ENCODE results near the gene MADCAM1. TPM values are rescaled to one million over a fixed set of nuclear protein-coding genes. Genes with fewer than 3 reads are reported as not detected.
"Not testable (repeated sequence)": the region's sequence is repeated elsewhere in the genome, so short reads cannot be mapped to it uniquely, and the experiment has no call there.

The MADCAM1 gene
- polyA plus RNA-seq (2013, experiment 1 of 2) = 0.45 TPM
- polyA plus RNA-seq (2013, experiment 2 of 2) = 0.57 TPM

DNA sequence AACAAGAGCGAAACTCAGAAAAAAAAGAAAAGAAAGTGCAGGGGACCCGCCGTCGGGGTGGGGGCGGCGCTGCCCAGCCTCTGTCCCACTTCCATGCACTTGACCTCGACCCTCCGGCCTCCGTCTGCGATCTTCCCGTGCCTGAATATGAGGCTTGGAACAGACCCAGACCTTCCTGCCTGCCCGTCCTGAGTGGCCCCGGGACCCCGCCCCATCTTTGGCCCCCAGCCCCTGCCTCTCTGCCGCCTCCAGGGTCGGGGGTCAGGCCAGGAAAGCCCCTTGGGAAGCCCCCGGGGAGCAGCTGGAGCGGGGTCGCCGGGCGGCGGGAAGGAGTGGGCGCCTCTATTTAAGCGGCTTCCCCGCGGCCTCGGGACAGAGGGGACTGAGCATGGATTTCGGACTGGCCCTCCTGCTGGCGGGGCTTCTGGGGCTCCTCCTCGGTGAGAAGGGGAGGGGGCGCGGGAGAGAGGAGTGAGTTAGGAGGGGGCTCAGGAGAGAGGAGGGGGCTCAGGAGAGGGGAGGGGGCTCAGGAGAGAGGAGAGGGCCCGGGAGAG, at the start of gene MADCAM1:
Gene MADCAM1 (plus strand): TSS at position 375 of the 554 bp plus-strand sequence. CDS start 14 bp downstream, at position 389.
- Histone ChIP-seq H3K9me3 (ENCODE audit: insufficient read depth, low read depth, low read length) (no peaks in the 10 kb centered on the region), H3K36me3 (ENCODE audit: insufficient read depth, low read length) (no peaks in the 10 kb centered on the region), H3K27ac (ENCODE audit: low read depth, low read length) (no peak within 1 kb of the TSS), H3K27me3 (ENCODE audit: insufficient read depth, low read length) (peaks cover 32% of the 10 kb centered on the region), H3K9ac (ENCODE audit: low read depth, low read length) (no peak within 1 kb of the TSS), H3K4me3 (ENCODE audit: low read length) (peak within 1 kb of the TSS; percentile 54), H3K4me1 (ENCODE audit: insufficient read depth, low read length) (no peaks in the 10 kb centered on the region)
- WGBS = 40% methylated on average over 33 of the region's 33 CpGs

DNA sequence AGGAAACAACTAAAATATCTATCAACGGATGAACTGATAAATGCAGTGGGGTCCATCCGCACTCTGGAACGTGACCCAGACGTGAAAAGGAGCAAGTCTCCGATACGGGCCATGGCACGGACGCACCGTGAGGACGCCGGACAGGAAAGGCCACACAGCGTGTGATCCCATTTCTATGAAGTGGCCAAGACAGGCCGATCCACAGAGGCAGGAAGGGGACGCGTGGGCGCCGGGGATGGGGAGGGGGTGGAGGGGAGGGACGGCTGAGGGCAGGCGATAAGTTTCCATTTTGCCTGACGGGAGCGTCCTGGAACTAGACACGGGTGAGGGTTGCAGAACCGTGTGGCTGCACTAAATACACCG, 49.2 kb upstream of the MADCAM1 start:
- no peak overlapping the region for H3K4me3 ChIP-seq (ENCODE audit: low read length)
- no peaks in the 10 kb centered on the region for H3K36me3 ChIP-seq (ENCODE audit: insufficient read depth, low read length)
- H3K9ac ChIP-seq (ENCODE audit: low read depth, low read length) = no peak overlapping the region
- H3K27ac ChIP-seq (ENCODE audit: low read depth, low read length) = no peak overlapping the region
- H3K9me3 ChIP-seq (ENCODE audit: insufficient read depth, low read depth, low read length) = peaks cover 5% of the 10 kb centered on the region
- H3K4me1 ChIP-seq (ENCODE audit: insufficient read depth, low read length) = no peaks in the 10 kb centered on the region
- WGBS = 93% methylated on average over 24 of the region's 24 CpGs
- no peaks in the 10 kb centered on the region for H3K27me3 ChIP-seq (ENCODE audit: insufficient read depth, low read length)

DNA sequence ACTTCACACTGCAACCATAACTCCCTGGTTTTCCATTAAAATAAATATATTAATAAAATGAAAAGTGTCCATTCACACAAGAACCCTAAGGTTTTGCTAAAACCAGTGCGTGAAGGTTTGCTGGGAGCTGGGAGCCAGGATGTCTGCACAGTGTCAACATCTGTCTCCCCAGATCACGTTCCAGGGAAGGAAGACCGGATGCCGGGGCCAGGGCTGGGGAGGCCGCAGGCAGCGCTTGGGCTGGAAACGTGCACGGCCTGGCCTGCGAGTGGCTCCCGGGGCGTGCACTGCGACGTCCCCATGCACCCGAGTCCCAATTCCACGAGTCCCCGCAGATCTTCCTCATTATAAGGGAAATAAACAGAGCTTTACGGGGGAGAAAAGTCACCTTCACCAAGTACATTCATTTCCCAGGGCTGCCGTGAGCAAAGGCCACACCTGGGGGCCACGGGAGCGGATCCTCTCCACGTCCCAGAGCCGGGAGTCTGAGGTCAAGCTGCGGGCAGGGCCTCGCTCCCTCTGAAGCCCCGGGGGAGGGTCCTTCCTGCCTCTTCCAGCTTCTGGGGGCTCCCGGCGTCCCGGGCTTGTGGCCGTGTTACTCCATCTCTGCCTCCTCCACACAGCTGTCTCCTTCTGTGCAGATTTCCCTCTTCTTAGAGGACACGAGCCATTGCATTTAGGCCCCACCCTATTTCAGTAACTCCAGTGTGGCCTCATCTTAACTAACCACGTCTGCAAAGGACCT, 48.3 kb upstream of the MADCAM1 start:
- Histone ChIP-seq H3K27ac (ENCODE audit: low read depth, low read length) (no peak overlapping the region), H3K36me3 (ENCODE audit: insufficient read depth, low read length) (no peaks in the 10 kb centered on the region), H3K4me3 (ENCODE audit: low read length) (no peak overlapping the region), H3K27me3 (ENCODE audit: insufficient read depth, low read length) (no peaks in the 10 kb centered on the region), H3K4me1 (ENCODE audit: insufficient read depth, low read length) (no peaks in the 10 kb centered on the region), H3K9ac (ENCODE audit: low read depth, low read length) (no peak overlapping the region), H3K9me3 (ENCODE audit: insufficient read depth, low read depth, low read length) (peaks cover 5% of the 10 kb centered on the region)
- 92% methylated on average over 31 of the region's 31 CpGs for WGBS

- WGBS = 93% methylated on average over 20 of the region's 20 CpGs
- H3K27me3 ChIP-seq (ENCODE audit: insufficient read depth, low read length) = no peaks in the 10 kb centered on the region
These were observed 46.4 kb upstream of the MADCAM1 start for GRCh38 chr19:449916-450315.

DNA sequence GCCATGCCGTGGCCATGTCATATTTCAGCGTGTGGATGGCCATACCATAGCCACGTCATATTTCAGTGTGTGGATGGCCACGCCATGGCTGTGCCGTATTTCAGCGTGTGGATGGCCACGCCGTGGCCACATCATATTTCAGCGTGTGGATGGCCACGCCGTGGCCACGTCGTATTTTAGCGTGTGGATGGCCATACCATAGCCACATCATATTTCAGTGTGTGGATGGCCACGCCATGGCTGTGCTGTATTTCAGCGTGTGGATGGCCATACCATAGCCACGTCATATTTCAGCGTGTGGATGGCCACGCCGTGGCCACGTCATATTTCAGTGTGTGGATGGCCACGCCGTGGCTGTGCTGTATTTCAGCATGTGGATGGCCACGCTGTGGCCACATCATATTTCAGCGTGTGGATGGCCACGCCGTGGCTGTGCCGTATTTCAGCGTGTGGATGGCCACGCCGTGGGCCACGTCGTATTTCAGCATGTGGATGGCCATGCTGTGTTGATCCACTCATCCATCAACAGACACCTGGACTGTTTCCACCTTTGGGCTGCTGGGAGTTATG, 45.3 kb upstream of the MADCAM1 start:
- WGBS = 91% methylated on average over 33 of the region's 33 CpGs
- H3K36me3 ChIP-seq (ENCODE audit: insufficient read depth, low read length); H3K27me3 ChIP-seq (ENCODE audit: insufficient read depth, low read length); H3K4me1 ChIP-seq (ENCODE audit: insufficient read depth, low read length); H3K9ac ChIP-seq (ENCODE audit: low read depth, low read length); H3K4me3 ChIP-seq (ENCODE audit: low read length); H3K9me3 ChIP-seq (ENCODE audit: insufficient read depth, low read depth, low read length); H3K27ac ChIP-seq (ENCODE audit: low read depth, low read length): not testable (repeated sequence)

More at GRCh38 chr19:449916-450315, 46.4 kb upstream of the MADCAM1 start:
- Histone ChIP-seq H3K4me3 (ENCODE audit: low read length) (no peak overlapping the region), H3K27ac (ENCODE audit: low read depth, low read length) (no peak overlapping the region), H3K9ac (ENCODE audit: low read depth, low read length) (no peak overlapping the region), H3K36me3 (ENCODE audit: insufficient read depth, low read length) (no peaks in the 10 kb centered on the region), H3K9me3 (ENCODE audit: insufficient read depth, low read depth, low read length) (peaks cover 5% of the 10 kb centered on the region), H3K4me1 (ENCODE audit: insufficient read depth, low read length) (no peaks in the 10 kb centered on the region)

DNA sequence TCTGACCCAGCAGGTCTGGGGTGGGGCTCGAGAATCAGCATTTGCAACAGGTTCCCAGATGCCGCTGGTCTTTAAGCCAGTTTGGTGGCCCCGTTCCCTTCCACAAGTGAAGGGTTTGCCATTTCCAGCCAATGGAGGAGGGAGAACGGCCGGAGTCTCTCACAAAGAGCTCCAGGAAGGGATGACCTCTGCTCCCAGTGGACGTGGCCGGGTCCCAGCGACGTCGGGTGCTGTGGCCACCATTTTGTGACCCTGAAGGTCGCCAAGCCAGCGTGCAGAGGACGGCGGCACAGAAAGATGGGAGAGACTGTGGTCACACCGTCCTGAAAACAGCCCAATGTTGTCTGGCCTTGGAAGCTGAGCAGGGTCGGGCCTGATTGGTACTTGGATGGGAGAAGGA, 43.5 kb upstream of the MADCAM1 start:
- Histone ChIP-seq H3K9ac (ENCODE audit: low read depth, low read length) (no peak overlapping the region), H3K27ac (ENCODE audit: low read depth, low read length) (no peak overlapping the region), H3K27me3 (ENCODE audit: insufficient read depth, low read length) (no peaks in the 10 kb centered on the region), H3K9me3 (ENCODE audit: insufficient read depth, low read depth, low read length) (peaks cover 5% of the 10 kb centered on the region), H3K4me3 (ENCODE audit: low read length) (no peak overlapping the region), H3K4me1 (ENCODE audit: insufficient read depth, low read length) (no peaks in the 10 kb centered on the region), H3K36me3 (ENCODE audit: insufficient read depth, low read length) (no peaks in the 10 kb centered on the region)
- WGBS = 94% methylated on average over 16 of the region's 16 CpGs

DNA sequence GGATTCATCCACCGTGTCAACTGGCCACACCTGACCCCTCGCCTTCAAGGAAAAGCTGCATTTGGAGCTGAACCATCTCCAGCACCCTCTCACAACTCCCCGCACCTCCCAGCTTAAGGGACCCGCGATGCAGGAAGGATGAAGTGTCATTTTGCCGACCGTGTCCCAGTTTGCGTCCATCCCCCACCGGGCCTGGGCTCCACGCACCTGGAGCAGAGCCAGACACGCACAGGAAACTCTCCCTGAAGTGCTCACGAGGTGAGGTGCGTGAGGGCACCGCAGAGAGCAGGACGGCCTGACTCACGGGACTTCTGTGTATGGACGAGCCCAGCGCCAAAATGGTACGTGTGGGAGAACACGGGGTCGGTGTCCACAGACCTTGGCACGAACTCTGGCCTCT, 42.7 kb upstream of the MADCAM1 start:
- no peaks in the 10 kb centered on the region for H3K27me3 ChIP-seq (ENCODE audit: insufficient read depth, low read length)
- no peaks in the 10 kb centered on the region for H3K36me3 ChIP-seq (ENCODE audit: insufficient read depth, low read length)
- WGBS = 95% methylated on average over 22 of the region's 22 CpGs
- H3K9me3 ChIP-seq (ENCODE audit: insufficient read depth, low read depth, low read length) = peaks cover 5% of the 10 kb centered on the region
- no peak overlapping the region for H3K9ac ChIP-seq (ENCODE audit: low read depth, low read length)
- H3K27ac ChIP-seq (ENCODE audit: low read depth, low read length) = no peak overlapping the region
- H3K4me3 ChIP-seq (ENCODE audit: low read length) = no peak overlapping the region
- no peaks in the 10 kb centered on the region for H3K4me1 ChIP-seq (ENCODE audit: insufficient read depth, low read length)

DNA sequence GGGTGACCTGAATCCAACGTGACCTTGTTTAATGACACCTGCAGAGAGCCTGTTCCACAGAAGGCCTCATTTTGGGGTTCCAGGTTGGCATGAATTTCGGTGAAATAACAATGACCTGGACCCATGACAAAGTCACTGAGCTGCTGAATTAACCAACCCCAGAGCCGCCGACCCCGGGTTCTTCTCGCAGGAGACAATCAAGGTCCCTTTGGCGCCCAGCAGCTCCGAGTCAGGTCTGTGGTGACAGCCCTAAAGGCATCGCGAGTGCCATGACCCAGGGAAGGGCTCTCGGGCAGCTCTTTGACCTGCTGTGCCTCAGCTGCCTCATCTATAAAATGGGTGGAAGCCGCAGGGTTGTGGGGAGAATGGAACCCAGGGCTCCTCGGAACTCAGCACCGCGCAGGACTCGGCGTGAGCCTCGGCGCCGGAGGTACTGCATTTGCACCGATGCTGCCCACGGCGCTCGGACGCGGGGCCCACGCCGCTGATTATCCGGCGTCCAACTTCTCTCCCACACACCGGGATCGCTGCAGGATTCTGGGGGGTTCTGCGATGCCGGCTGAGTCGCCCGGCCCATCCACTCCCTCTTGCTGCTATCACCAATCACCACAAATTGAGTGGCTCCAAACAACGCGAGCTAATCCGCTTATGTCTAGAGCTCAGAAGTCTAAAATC, 41.1 kb upstream of the MADCAM1 start:
- 95% methylated on average over 39 of the region's 39 CpGs for WGBS
- Histone ChIP-seq H3K4me3 (ENCODE audit: low read length) (no peak overlapping the region), H3K27ac (ENCODE audit: low read depth, low read length) (no peak overlapping the region), H3K36me3 (ENCODE audit: insufficient read depth, low read length) (no peaks in the 10 kb centered on the region), H3K4me1 (ENCODE audit: insufficient read depth, low read length) (no peaks in the 10 kb centered on the region), H3K9ac (ENCODE audit: low read depth, low read length) (no peak overlapping the region), H3K9me3 (ENCODE audit: insufficient read depth, low read depth, low read length) (peaks cover 5% of the 10 kb centered on the region), H3K27me3 (ENCODE audit: insufficient read depth, low read length) (0 out of 2 replicates have a peak, but pooled peaks cover 4% of the 10 kb centered on the region)

- 94% methylated on average over 31 of the region's 31 CpGs for WGBS
- H3K9me3 ChIP-seq (ENCODE audit: insufficient read depth, low read depth, low read length) = peaks cover 4% of the 10 kb centered on the region
These were observed 40.3 kb upstream of the MADCAM1 start for GRCh38 chr19:455851-456546.

GRCh38 chr19:456547-457110, 39.7 kb upstream of the MADCAM1 start:
- Histone ChIP-seq H3K27ac (ENCODE audit: low read depth, low read length) (no peak overlapping the region), H3K36me3 (ENCODE audit: insufficient read depth, low read length) (no peaks in the 10 kb centered on the region), H3K27me3 (ENCODE audit: insufficient read depth, low read length) (peaks cover 10% of the 10 kb centered on the region), H3K4me3 (ENCODE audit: low read length) (no peak overlapping the region), H3K9me3 (ENCODE audit: insufficient read depth, low read depth, low read length) (no peaks in the 10 kb centered on the region), H3K4me1 (ENCODE audit: insufficient read depth, low read length) (no peaks in the 10 kb centered on the region), H3K9ac (ENCODE audit: low read depth, low read length) (no peak overlapping the region)
- 88% methylated on average over 18 of the region's 18 CpGs for WGBS

More at GRCh38 chr19:455851-456546, 40.3 kb upstream of the MADCAM1 start:
- Histone ChIP-seq H3K36me3 (ENCODE audit: insufficient read depth, low read length) (no peaks in the 10 kb centered on the region), H3K9ac (ENCODE audit: low read depth, low read length) (no peak overlapping the region), H3K27ac (ENCODE audit: low read depth, low read length) (no peak overlapping the region), H3K4me1 (ENCODE audit: insufficient read depth, low read length) (no peaks in the 10 kb centered on the region), H3K27me3 (ENCODE audit: insufficient read depth, low read length) (peaks cover 5% of the 10 kb centered on the region; the same call in 1 of the 2 replicates), H3K4me3 (ENCODE audit: low read length) (no peak overlapping the region)

All from HUES64 (cell line).